Measurements from ENCODE around the gene TRAPPC10. TPM values are rescaled to one million over a fixed set of nuclear protein-coding genes. Genes with fewer than 3 reads are reported as not detected.

TRAPPC10 gene
- total RNA-seq, 1 experiment from 2014 or later: 32.9 TPM

DNA sequence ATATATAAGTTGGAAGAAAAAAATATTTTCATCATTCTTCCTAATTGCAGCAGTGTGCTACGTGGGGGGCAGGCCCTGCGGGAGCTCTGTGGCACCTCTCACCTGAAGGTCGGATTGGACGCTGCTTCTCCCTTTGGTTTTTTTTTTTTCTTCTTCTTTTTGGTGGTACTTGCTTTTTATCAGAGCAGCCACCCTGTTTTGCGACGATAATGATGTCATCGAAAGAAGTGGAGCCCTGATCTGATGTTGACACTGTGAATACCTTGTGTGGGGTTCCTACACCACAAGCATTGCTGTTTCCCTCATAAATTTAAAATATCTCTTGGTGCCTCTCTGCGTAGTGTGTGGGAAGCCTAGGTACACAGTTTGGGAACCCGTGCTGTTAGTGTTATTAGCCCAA, 5.5 kb downstream of the TRAPPC10 start:
- H3K27ac Mint-ChIP-seq: no peak overlapping the region
- Histone ChIP-seq H3K14ac (ENCODE audit: insufficient read depth, low read length) (no peak overlapping the region), H3K56ac (ENCODE audit: insufficient read length, low read depth, low read length) (no peak overlapping the region), H4K8ac (replicated peaks; ENCODE audit: insufficient read length, low read depth, low read length) (no peak overlapping the region), H2BK120ac (ENCODE audit: low read depth, low read length, poor library complexity, severe bottlenecking) (no peak overlapping the region), H3K9me3 (ENCODE audit: control insufficient read depth, low read depth, low read length) (no peaks in the 10 kb centered on the region), H2AFZ (ENCODE audit: low read length) (no peak overlapping the region), H3K9ac (ENCODE audit: extremely low read depth, insufficient read length, low read length) (no peak overlapping the region), H2BK12ac (ENCODE audit: insufficient read length, low read depth, low read length) (no peak overlapping the region), H4K5ac (ENCODE audit: insufficient read length, low read depth, low read length) (no peak overlapping the region), H4K91ac (ENCODE audit: insufficient read length, low read depth, low read length) (no peak overlapping the region), H3T11ph (ENCODE audit: low read length) (no peak overlapping the region), H3K27ac (ENCODE audit: insufficient read length, low read depth, low read length) (no peak overlapping the region), H3K79me2 (ENCODE audit: insufficient read depth, low read length) (peaks cover 46% of the 10 kb centered on the region; the same call in 1 of the 2 replicates), H3K79me1 (ENCODE audit: insufficient read depth, low read depth, low read length, poor library complexity, severe bottlenecking) (peaks cover 3% of the 10 kb centered on the region), H3K23ac (ENCODE audit: insufficient read length, low read depth, low read length) (no peak overlapping the region), H3K23me2 (ENCODE audit: insufficient read length, low read depth, low read length, poor library complexity, severe bottlenecking) (peaks cover 3% of the 10 kb centered on the region), H3K4me1 (ENCODE audit: insufficient read depth, low read length) (no peaks in the 10 kb centered on the region), H2BK20ac (ENCODE audit: low read depth, low read length, poor library complexity, severe bottlenecking) (no peak overlapping the region), H2BK15ac (ENCODE audit: low read depth, low read length) (no peak overlapping the region), H2BK5ac (ENCODE audit: insufficient read length, low read length) (no peak overlapping the region), H3K4me2 (ENCODE audit: insufficient read depth, insufficient read length, low read length) (no peak overlapping the region), H3K27me3 (ENCODE audit: insufficient read depth, low read length) (no peaks in the 10 kb centered on the region), H3K4ac (ENCODE audit: low read depth, low read length) (no peak overlapping the region), H4K20me1 (ENCODE audit: control insufficient read depth, insufficient read depth, insufficient read length) (no peaks in the 10 kb centered on the region), H3K18ac (ENCODE audit: insufficient read length, low read depth, low read length) (no peak overlapping the region), H2AK5ac (ENCODE audit: insufficient read length, low read length) (no peak overlapping the region)
- no CpG with 5 or more reads among the region's 9 CpGs for WGBS (ENCODE audit: extremely low coverage, insufficient read length, low lambda C conversion rate)
- no peak overlapping the region for H3K4me3 Mint-ChIP-seq
- H3K4me1 Mint-ChIP-seq: peaks cover 20 to 22% of the 10 kb centered on the region in 2 experiments
- no peaks in the 10 kb centered on the region; a peak in 1 of 7 replicates for H3K36me3 Mint-ChIP-seq (ENCODE audit: insufficient read depth in 1 of 3, low read depth in 3 of 3)
- TF ChIP-seq, protein P1, sequence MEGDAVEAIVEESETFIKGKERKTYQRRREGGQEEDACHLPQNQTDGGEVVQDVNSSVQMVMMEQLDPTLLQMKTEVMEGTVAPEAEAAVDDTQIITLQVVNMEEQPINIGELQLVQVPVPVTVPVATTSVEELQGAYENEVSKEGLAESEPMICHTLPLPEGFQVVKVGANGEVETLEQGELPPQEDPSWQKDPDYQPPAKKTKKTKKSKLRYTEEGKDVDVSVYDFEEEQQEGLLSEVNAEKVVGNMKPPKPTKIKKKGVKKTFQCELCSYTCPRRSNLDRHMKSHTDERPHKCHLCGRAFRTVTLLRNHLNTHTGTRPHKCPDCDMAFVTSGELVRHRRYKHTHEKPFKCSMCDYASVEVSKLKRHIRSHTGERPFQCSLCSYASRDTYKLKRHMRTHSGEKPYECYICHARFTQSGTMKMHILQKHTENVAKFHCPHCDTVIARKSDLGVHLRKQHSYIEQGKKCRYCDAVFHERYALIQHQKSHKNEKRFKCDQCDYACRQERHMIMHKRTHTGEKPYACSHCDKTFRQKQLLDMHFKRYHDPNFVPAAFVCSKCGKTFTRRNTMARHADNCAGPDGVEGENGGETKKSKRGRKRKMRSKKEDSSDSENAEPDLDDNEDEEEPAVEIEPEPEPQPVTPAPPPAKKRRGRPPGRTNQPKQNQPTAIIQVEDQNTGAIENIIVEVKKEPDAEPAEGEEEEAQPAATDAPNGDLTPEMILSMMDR (conservative IDR thresholded peaks at IDR 0.05): no peak
- no peaks in the 10 kb centered on the region for H3K27me3 Mint-ChIP-seq (ENCODE audit: low read depth)
- DNase-seq: no peak
- no peaks in the 10 kb centered on the region; a peak in 1 of 5 replicates for H3K9me3 Mint-ChIP-seq

All from H9 (cell line).